GM23248 (cell line): Measurements from ENCODE around the gene CHMP4A. TPM values are rescaled to one million over a fixed set of nuclear protein-coding genes. Genes with fewer than 3 reads are reported as not detected.

Experiments used
- DNase-seq: peaks from one replicate; pipeline ENCODE4 v3.0.0-alpha.2; 2015
- H2AFZ ChIP-seq: fragments of 200-600 bp; sonication (generic); 2 replicates; pipeline ENCODE4 v1.6.1; 2016; ENCODE audit warnings: antibody characterized with exemption
- H3F3A ChIP-seq: fragments of 200-600 bp; sonication (generic); 2 replicates; pipeline ENCODE4 v1.6.1; 2016; ENCODE audit warnings: mild to moderate bottlenecking, antibody characterized with exemption, mixed run types; ENCODE audit not compliant: insufficient read depth
- H3K27ac ChIP-seq: fragments of 200-600 bp; sonication (generic); 2 replicates; pipeline ENCODE4 v1.5.1; 2016; ENCODE audit warnings: mild to moderate bottlenecking
- H3K27me3 ChIP-seq: fragments of 200-600 bp; sonication (generic); replicated peaks from 2 replicates; pipeline ENCODE4 v1.6.1; 2016; ENCODE audit warnings: mild to moderate bottlenecking; ENCODE audit not compliant: insufficient read depth
- H3K36me3 ChIP-seq: fragments of 200-600 bp; sonication (generic); 2 replicates; pipeline ENCODE4 v1.6.1; 2016; ENCODE audit warnings: low read depth, mild to moderate bottlenecking
- H3K4me1 ChIP-seq: fragments of 200-600 bp; sonication (generic); 2 replicates; pipeline ENCODE4 v1.6.1; 2016; ENCODE audit warnings: mild to moderate bottlenecking; ENCODE audit not compliant: insufficient read depth
- H3K4me2 ChIP-seq: fragments of 200-600 bp; sonication (generic); one replicate; pipeline ENCODE4 v1.6.1; 2016; ENCODE audit warnings: mild to moderate bottlenecking; ENCODE audit not compliant: unreplicated experiment
- H3K4me3 ChIP-seq: fragments of 200-600 bp; sonication (generic); 2 replicates; pipeline ENCODE4 v1.5.1; 2016; ENCODE audit warnings: mild to moderate bottlenecking
- H3K79me2 ChIP-seq: fragments of 200-600 bp; sonication (generic); 2 replicates; pipeline ENCODE4 v1.6.1; 2016; ENCODE audit warnings: mild to moderate bottlenecking; ENCODE audit not compliant: insufficient read depth
- H3K9ac ChIP-seq: fragments of 200-600 bp; sonication (generic); 2 replicates; pipeline ENCODE4 v1.6.1; 2016; ENCODE audit warnings: mild to moderate bottlenecking
- H3K9me2 ChIP-seq: fragments of 200-600 bp; sonication (generic); 2 replicates; pipeline ENCODE4 v1.6.1; 2016; ENCODE audit warnings: mixed run types, mild to moderate bottlenecking, moderate library complexity; ENCODE audit not compliant: insufficient read depth
- H3K9me3 ChIP-seq: fragments of 200-600 bp; sonication (generic); one replicate; pipeline ENCODE4 v1.6.1; 2017; ENCODE audit warnings: low read depth
- H4K20me1 ChIP-seq: fragments of 200-600 bp; sonication (generic); 2 replicates; pipeline ENCODE4 v1.6.0; 2016; ENCODE audit not compliant: insufficient read depth
- EZH2 ChIP-seq: fragments of 200-600 bp; sonication (generic); IDR thresholded peaks from 2 replicates; pipeline ENCODE4 v1.6.1; 2018; ENCODE audit warnings: antibody characterized with exemption, mild to moderate bottlenecking; ENCODE audit not compliant: insufficient read depth, poor library complexity, severe bottlenecking
- EZH2phosphoT487 ChIP-seq: fragments of 200-600 bp; sonication (generic); IDR thresholded peaks from 2 replicates; pipeline ENCODE4 v1.6.1; 2018; ENCODE audit warnings: antibody characterized with exemption, moderate library complexity, mild to moderate bottlenecking, low read depth; ENCODE audit not compliant: insufficient read depth
- WGBS, 2 experiments: methylation state at CpG; one replicate each; pipeline ENCODE4 v1.1.6; 2015 to 2017; ENCODE audit warnings: low lambda C conversion rate in 2 of 2, low coverage in 1 of 2; ENCODE audit errors: missing lambda C conversion rate in 2 of 2; 5-methylcytosine and 5-hydroxymethylcytosine counted together
- in situ Hi-C: fragments of 300-500 bp; cut with MboI; formaldehyde crosslinking; loops from 2 replicates; pipeline ENCODE4 v1.15.0; 2020
- polyA plus RNA-seq: library from polyadenylated mRNA; unstranded; fragments of >200 nt; fragmentation: Nextera tagmentation; extraction: Ambion mirVana; gene quantifications from 2 replicates; pipeline ENCODE4 v1.2.1, GENCODE V29; 2016
- total RNA-seq: library from RNA; depleted of rRNA; stranded (reverse); fragments of >200 nt; shearing (Covaris generic); gene quantifications from 2 replicates; pipeline ENCODE4 v1.2.3, GENCODE V29; 2014

CHMP4A gene
- total and polyA plus RNA-seq, 2 experiments from 2014 or later, result 32.1 to 81.6 TPM

DNA sequence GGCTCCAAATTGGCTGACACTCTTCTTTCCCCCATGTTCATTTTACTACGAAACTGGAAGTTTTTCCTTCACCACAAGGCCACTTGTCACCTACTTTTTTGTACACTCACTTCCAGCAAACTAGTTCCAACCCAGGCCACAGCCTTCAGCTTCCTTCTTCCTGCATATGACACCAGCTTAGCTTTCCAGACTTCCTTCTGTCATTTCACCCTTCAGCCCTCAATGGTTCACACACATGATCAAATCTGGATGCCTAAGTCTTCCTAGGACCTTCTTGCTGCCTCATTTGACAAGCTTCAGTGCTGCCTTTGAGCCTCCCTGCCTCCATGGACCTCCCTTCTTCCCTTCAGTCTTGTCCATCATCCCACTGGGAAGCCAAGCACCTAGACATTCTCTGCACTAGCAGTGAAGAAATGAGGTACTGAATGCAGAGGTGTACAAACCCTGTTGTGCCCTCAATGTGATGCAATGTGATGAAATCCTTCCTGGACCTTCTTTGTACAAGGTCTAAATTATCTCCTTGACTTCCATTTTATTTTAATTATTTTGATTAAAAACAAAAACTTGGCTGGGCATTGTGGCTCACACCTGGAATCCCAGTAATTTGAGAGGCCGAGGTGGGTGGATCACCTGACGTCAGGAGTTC is 45.7 kb downstream of the CHMP4A start:
- peaks cover 38% of the 10 kb centered on the region for H3K36me3 ChIP-seq

DNA sequence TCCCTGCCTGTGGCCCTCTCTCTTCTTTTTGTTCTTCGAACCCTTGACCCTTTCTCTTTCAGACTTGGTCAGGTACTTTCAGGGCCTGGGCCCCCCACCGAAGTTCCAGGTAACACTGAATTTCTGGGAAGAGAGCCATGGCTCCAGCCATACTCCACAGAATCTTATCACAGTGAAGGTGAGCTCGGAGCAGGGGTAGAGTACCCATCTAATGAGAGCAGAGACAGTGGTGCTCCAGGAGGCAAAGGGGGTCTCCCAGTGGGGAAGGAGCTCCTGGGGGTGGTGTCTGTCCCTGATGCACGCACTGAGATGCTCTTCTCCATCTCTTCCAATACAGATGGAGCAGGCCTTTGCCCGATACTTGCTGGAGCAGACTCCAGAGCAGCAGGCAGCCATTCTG is 47.5 kb downstream of the CHMP4A start:
- TF ChIP-seq EZH2 (no peak), EZH2phosphoT487 (no peak)
- Histone ChIP-seq H3K9ac (no peak overlapping the region), H3K27me3 (no peaks in the 10 kb centered on the region), H3K79me2 (peaks cover 30% of the 10 kb centered on the region), H3K9me2 (no peaks in the 10 kb centered on the region), H3K9me3 (no peaks in the 10 kb centered on the region), H3F3A (peaks cover 8% of the 10 kb centered on the region), H3K27ac (no peak overlapping the region), H2AFZ (no peak overlapping the region), H3K36me3 (peaks cover 38% of the 10 kb centered on the region), H3K4me2 (no peak overlapping the region), H3K4me3 (no peak overlapping the region), H3K4me1 (peaks cover 5% of the 10 kb centered on the region), H4K20me1 (no peaks in the 10 kb centered on the region)
- WGBS, 2 experiments, result 94 to 96% methylated on average over 5 of the region's 5 CpGs
- no peak for DNase-seq
- in situ Hi-C loops, result no loop called here

More for the DNA sequence above, 45.7 kb downstream of the CHMP4A start:
- 86 to 88% methylated on average over 3 of the region's 3 CpGs for WGBS, 2 experiments
- no peak for DNase-seq
- no peaks in the 10 kb centered on the region for H3K9me2 ChIP-seq
- no peak overlapping the region for H3K4me3 ChIP-seq
- TF ChIP-seq EZH2phosphoT487, result no peak
- no peak for TF ChIP-seq EZH2
- in situ Hi-C loops, result no loop called here
- H2AFZ ChIP-seq, result no peak overlapping the region
- no peaks in the 10 kb centered on the region for H3K9me3 ChIP-seq
- no peaks in the 10 kb centered on the region; the same call in 1 of the 2 replicates for H3F3A ChIP-seq
- no peak overlapping the region for H3K27ac ChIP-seq
- H4K20me1 ChIP-seq, result no peaks in the 10 kb centered on the region
- H3K4me1 ChIP-seq, result peaks cover under 1% of the 10 kb centered on the region; the same call in 1 of the 2 replicates
- no peaks in the 10 kb centered on the region for H3K27me3 ChIP-seq
- no peak overlapping the region for H3K4me2 ChIP-seq
- H3K79me2 ChIP-seq, result peaks cover 15% of the 10 kb centered on the region
- H3K9ac ChIP-seq, result no peak overlapping the region

DNA sequence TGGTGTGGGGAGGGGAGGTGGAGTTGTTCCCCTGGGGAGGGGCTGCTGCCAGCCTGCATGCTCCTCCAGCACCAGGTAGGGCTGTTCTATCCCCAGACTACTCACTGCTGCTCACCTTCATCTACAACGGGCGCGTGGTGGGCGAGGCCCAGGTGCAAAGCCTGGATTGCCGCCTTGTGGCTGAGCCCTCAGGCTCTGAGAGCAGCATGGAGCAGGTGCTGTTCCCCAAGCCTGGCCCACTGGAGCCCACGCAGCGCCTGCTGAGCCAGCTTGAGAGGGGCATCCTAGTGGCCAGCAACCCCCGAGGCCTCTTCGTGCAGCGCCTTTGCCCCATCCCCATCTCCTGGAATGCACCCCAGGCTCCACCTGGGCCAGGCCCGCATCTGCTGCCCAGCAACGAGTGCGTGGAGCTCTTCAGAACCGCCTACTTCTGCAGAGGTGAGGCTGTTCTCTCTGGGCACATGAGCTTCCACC is 48.7 kb downstream of the CHMP4A start:
- Histone ChIP-seq H3K4me3 (no peak overlapping the region), H3K9me2 (no peaks in the 10 kb centered on the region), H3K4me1 (peaks cover 5% of the 10 kb centered on the region), H3K27me3 (no peaks in the 10 kb centered on the region), H3K9me3 (no peaks in the 10 kb centered on the region), H3K79me2 (peaks cover 30% of the 10 kb centered on the region), H3F3A (peaks cover 20% of the 10 kb centered on the region), H3K27ac (no peak overlapping the region), H4K20me1 (no peaks in the 10 kb centered on the region), H3K4me2 (no peak overlapping the region), H2AFZ (no peak overlapping the region), H3K36me3 (peaks cover 43% of the 10 kb centered on the region), H3K9ac (no peak overlapping the region)
- 95 to 98% methylated on average over 14 of the region's 14 CpGs for WGBS, 2 experiments
- in situ Hi-C loops, result no loop called here
- TF ChIP-seq EZH2 (no peak), EZH2phosphoT487 (no peak)
- no peak for DNase-seq

DNA sequence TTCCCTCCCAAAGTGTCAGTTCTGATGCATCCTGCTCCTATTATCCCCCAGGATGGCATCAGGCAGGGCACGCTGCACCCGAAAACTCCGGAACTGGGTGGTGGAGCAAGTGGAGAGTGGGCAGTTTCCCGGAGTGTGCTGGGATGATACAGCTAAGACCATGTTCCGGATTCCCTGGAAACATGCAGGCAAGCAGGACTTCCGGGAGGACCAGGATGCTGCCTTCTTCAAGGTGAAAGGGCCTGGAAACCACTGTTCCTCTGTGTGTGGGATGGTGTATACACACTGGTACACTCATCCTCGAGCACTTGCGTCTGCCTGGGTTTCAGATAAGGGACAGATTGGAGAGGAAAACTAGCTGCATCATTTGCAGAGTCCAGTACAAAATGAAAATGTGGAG is 51.2 kb downstream of the CHMP4A start:
- no peaks in the 10 kb centered on the region for H3K9me3 ChIP-seq
- H2AFZ ChIP-seq, result peak overlapping the region; percentile 53; the same call in 1 of the 2 replicates
- H3K4me1 ChIP-seq, result peaks cover 5% of the 10 kb centered on the region
- H3K27ac ChIP-seq, result peak overlapping the region; percentile 67
- H3K36me3 ChIP-seq, result peaks cover 36% of the 10 kb centered on the region
- peak overlapping the region; percentile 92 for H3K4me3 ChIP-seq
- no peaks in the 10 kb centered on the region for H4K20me1 ChIP-seq
- H3K79me2 ChIP-seq, result peaks cover 30% of the 10 kb centered on the region
- H3K4me2 ChIP-seq, result peak overlapping the region; percentile 94
- 20 to 21% methylated on average over 8 of the region's 8 CpGs for WGBS, 2 experiments
- TF ChIP-seq EZH2 (no peak), EZH2phosphoT487 (no peak)
- H3K9ac ChIP-seq, result peak overlapping the region; percentile 88
- no peaks in the 10 kb centered on the region for H3K27me3 ChIP-seq
- H3K9me2 ChIP-seq, result no peaks in the 10 kb centered on the region
- H3F3A ChIP-seq, result peaks cover 26% of the 10 kb centered on the region
- in situ Hi-C loops, result no loop called here
- peak; percentile 67 for DNase-seq
